IPS DF 4.7 (cell line): Measurements from ENCODE around the gene SLC35E1.
"Not testable (repeated sequence)": the region's sequence is repeated elsewhere in the genome, so short reads cannot be mapped to it uniquely, and the experiment has no call there.

Experiments
- DNase-seq: peaks from one replicate; pipeline ENCODE4 v3.0.0-alpha.2; 2013; ENCODE audit warnings: low spot score; ENCODE audit errors: extremely low read depth

SLC35E1 gene

DNA sequence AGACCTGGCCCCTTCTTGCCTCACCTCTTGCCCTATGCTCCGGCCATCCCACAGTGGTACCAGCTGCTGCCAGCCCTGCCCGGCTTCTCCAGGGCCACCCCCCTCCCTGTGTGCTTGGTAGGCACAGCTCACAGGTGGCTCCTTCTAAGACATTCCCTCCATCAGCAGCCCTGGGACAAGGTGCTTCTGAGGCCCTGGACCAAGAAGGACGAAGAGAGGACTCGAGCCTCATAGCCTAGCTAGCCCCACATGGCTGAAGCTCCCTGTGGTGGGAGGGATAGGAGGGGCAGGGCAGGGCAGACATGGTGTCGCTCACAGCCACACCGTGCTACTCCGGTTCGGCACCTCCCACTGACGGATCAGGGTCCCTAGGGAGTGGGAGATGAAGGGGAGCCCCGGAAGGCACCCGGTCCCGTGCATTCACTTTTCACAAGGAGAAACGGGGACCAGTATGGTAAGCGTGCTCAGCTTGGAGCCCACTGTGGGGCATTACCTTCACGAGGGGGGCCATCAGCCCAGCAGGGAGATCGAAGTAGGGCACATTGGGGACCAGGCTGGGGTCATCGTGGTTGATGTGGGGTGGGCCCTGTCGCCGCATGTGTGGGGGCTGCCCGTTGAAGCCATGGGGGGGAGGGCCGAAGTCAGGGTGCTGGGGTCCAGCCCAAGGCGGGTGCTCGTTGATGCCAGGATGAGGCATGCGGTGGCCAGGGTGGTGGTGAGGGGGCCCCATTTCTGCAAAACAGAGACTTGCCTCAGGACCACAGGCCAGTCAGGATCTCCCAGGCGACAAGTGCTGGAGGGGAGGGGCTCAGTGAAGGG lies 49.4 kb downstream of the SLC35E1 start:
- no peak for DNase-seq

- DNase-seq = no peak
These were observed 50.4 kb downstream of the SLC35E1 start for GRCh38 chr19:16521715-16522289.

DNA sequence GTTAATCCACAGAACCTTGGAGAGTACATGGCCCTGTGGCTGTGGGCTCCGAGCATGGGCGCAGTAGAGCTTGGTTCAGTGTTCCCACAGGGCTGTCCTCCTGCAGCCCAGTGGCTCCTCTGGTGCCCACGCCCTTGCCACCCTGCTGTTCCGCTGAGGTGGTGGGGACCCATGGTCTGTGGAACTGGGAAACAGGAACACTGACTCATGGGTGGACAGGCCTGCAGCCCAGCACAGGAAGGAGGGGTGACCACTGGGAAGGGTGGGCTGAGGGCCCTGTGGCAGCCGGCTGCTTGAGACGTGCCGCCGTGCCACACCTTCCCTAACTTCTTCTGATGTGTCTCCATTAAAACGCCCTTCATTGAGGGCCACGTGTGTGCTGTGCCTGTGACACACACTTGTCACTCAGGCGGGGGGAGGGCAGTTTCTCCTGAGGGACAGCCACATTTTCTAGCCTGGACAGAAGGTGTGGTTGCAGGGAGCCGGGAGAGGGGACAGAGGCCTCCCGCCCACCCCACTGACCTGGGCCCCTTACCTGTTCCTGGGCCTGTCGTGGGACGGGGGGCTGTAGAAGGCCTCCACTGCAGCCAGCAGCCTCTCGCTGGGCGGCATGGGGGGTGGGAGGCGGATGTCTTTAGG lies 51.1 kb downstream of the SLC35E1 start:
- no peak for DNase-seq

GRCh38 chr19:16520074-16520973 lies 51.9 kb downstream of the SLC35E1 start:
- no peak for DNase-seq

DNA sequence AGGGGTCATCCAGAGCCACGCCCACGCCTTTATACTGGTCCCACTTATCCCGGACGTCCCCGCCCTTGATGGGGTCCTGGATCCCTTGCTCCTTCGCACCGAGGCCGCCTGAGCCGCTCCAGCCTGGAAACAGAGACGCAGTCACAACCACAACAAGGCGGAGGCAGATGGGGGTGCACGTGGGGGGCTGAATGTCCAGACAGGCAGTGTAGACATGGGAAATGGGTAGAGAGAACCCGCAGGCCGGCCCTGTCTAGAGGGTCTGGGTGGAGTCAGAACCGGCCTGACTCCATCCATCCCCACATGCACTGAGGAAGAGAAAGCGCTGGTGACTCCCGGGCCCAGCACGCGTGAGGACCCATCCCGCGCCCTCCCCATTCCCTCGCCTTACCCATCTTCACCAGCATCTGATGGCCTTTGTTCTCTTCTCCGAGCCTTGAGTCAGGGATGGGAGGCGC lies 53.0 kb downstream of the SLC35E1 start:
- no peak for DNase-seq

DNA sequence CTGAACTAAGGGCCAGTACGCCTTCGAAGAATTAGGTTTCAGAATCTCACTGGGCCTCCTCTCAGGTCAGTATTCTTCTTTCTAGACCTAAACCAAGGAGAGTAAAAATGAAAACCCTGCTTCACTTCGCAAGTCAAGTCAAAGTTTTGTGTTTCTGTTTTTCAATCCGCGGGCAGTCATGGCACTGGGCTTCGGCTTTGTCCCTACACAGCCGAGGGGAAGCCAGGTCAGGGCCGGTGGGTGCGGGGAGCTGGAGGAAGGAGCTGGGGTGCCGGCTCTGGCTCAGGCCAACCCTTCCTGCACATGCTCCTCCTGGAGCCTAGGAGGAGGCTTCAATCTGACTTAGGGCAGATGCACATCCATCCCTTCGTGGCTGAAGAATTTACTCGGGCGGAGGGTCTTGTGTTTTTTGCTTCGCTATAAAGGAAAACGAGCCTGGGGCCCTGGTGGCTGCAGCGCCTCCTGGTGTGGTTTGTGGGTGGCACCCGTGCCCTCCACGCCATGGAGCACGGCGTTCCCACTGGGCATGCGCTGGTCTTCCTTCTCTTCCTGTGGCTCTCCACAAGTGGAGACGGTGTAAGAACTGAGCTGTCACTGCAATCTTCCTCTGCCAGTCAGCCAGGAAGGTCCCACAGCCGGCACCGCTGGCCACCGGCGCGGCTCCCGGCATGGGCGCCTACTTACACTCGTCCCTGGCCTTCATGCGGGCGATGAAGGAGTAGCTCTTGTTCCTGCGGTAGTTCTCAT lies 53.6 kb downstream of the SLC35E1 start:
- no peak for DNase-seq

- no peak for DNase-seq
These were observed 54.2 kb downstream of the SLC35E1 start for GRCh38 chr19:16518061-16518460.

GRCh38 chr19:16516923-16517610 lies 55.1 kb downstream of the SLC35E1 start:
- no peak for DNase-seq

DNA sequence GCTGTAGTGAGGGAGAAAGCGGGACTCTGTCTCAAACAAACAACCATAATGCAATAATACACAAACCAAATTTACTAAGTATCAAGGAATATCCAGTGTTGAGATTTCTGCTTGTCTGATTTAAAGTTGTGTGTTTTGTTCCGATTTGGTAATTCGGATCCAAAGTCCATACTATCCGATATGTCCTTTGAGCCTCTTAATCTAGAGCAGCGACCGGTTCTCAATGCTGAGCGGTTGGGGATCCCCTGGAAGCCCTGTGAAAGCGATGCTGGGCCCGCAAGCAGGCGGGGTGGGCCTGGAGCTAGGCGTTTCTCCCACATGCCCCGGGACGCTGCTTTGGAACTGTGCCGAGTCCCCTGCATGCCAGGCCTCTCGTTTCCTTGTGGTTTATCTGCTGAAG lies 55.8 kb downstream of the SLC35E1 start:
- no peak for DNase-seq

DNA sequence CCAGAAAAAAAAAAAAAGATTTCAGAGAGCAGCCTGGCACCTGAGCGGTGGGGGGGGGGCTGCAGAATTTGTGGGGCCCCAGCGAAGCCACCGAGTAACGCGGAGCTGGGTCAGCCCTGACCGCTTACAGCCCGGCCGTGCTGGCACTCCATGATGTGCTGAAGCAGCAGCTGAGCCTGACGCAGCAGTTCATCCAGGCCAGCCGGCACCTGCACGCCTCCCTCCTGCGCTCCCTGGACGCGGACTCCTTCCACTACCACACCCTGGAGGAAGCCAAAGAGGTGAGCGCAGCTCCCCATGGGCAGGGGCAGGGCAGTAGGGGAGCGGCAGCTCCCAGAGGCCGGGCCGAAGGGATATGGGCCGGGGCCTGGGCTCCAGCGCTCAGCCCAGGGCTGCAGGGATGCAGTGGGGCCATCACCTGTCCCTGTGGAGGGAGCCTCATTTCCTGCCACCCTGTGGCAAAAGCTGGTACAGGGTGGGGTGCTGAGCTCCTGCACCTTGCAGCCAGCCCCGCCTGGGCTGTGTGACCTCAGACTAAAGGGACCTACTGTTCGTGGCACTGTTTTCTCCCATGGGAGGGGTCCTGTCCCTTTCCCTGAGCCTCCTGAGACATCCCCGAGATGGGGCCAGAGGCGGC lies 57.7 kb downstream of the SLC35E1 start:
- DNase-seq = no peak

- not testable (repeated sequence) for DNase-seq
These were observed 59.6 kb downstream of the SLC35E1 start for GRCh38 chr19:16512611-16513010.

DNA sequence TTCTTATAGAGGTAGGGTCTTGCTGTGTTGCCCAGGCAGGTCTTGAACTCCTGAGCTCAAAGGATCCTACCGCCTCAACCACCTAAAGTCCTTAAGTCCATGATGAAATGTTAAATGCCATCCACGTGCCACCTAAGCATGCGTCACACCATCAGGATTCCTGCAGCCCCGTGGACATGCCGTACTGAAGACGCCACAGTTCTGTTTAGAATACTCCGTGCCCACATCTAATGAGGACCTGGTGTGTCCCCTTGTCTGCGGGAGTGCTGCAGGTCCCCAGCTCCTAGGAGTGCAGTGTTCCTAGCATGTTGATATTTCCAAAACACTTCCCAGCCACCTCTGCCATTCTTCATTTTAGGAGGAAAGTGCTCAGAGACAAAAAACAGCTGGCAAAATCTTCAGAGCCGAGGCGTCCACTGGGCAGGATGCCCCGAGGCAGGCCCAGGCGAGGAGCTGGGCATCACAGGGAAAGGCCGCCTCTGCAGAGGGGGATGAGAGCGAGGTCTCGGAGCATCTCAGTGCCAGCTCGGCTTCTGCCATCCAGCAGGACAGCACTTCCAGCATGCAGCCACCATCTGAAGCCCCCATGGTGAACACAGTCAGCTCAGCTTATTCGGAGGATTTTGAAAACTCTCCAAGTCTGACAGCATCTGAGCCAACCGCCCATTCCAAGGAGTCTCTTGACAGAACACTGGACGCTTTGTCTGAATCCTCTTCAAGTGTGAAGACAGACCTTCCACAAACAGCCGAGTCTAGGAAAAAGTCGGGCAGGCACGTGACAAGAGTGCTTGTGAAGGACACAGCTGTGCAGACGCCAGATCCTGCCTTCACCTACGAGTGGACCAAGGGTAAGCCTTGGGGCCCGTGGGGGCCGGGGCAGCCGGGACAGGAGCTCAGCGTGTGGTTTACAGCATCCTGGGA lies 62.8 kb downstream of the SLC35E1 start:
- no peak for DNase-seq

DNA sequence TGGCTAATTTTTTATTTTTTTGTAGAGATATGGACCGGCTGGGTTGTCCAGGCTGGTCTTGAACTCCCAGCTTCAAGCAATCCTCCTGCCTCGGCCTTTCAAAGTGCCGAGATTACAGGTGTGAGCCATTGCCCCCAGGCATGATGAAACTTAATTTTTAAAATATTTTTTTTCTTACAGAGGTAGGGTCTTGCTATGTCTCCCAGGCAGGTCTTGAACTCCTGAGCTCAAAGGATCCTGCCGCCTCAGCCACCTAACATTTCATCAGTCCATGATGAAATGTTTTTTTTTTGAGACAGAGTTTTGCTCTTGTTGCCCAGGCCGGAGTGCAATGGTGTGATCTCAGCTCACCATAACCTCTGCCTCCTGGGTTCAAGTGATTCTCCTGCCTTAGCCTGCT lies 63.7 kb downstream of the SLC35E1 start:
- no peak for DNase-seq

GRCh38 chr19:16506961-16507360 lies 65.3 kb downstream of the SLC35E1 start:
- DNase-seq = no peak

DNA sequence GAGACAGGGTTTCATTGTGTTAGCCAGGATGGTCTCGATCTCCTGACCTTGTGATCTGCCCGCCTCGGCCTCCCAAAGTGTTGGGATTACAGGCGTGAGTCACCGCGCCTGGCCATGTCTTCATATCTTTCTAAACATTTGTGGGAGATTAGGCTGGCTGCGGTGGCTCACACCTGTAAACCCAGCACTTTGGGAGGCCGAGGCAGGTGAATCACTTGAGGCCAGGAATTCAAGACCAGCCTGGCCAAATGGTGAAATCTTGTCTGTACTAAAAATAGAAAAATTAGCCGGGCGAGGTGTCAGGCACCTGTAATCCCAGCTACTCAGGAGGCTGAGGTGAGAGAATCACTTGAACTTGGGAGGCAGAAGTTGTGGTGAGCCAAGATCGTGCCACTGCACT lies 66.1 kb downstream of the SLC35E1 start:
- not testable (repeated sequence) for DNase-seq

GRCh38 chr19:16504271-16504670 lies 67.9 kb downstream of the SLC35E1 start:
- DNase-seq = no peak
